Glomerular endothelial cell (primary cell): ENCODE measurements around the gene PSAPL1. TPM values are rescaled to one million over a fixed set of nuclear protein-coding genes. Genes with fewer than 3 reads are reported as not detected.

Source experiments
- DNase-seq: peaks from one replicate; pipeline ENCODE4 v3.0.0-alpha.2; 2011; ENCODE audit warnings: low read depth, low spot score; ENCODE audit errors: extremely low read depth
- total RNA-seq: library from RNA; depleted of rRNA; stranded (reverse); fragments of >200 nt; gene quantifications from 2 replicates; pipeline ENCODE4 v1.2.3, GENCODE V29; 2015

PSAPL1 gene
- total RNA-seq, 1 donor from 2014 or later: not detected

GRCh38 chr4:7421356-7422150, 13.2 kb downstream of the PSAPL1 start:
- no peak for DNase-seq

GRCh38 chr4:7420661-7421040, 14.1 kb downstream of the PSAPL1 start:
- DNase-seq: no peak

GRCh38 chr4:7419961-7420660, 14.6 kb downstream of the PSAPL1 start:
- DNase-seq: no peak

- no peak for DNase-seq
Observed at GRCh38 chr4:7418131-7418943, 16.4 kb downstream of the PSAPL1 start.

GRCh38 chr4:7417639-7418038, 17.1 kb downstream of the PSAPL1 start:
- no peak for DNase-seq

- no peak for DNase-seq
Observed at GRCh38 chr4:7416745-7417432, 17.8 kb downstream of the PSAPL1 start.

- no peak for DNase-seq
Observed at GRCh38 chr4:7415927-7416686, 18.6 kb downstream of the PSAPL1 start.

GRCh38 chr4:7414736-7415510, 19.8 kb downstream of the PSAPL1 start:
- DNase-seq: no peak

- DNase-seq: no peak
Observed at GRCh38 chr4:7414046-7414445, 20.7 kb downstream of the PSAPL1 start.

GRCh38 chr4:7412554-7412912, 22.2 kb downstream of the PSAPL1 start:
- no peak for DNase-seq

GRCh38 chr4:7411896-7412553, 22.7 kb downstream of the PSAPL1 start:
- DNase-seq: no peak

GRCh38 chr4:7411491-7411890, 23.2 kb downstream of the PSAPL1 start:
- no peak for DNase-seq

GRCh38 chr4:7410446-7410845, 24.3 kb downstream of the PSAPL1 start:
- DNase-seq: no peak

- DNase-seq: no peak
Observed at GRCh38 chr4:7408166-7408565, 26.6 kb downstream of the PSAPL1 start.

GRCh38 chr4:7403001-7403400, 31.7 kb downstream of the PSAPL1 start:
- no peak for DNase-seq

- DNase-seq: no peak
Observed at GRCh38 chr4:7402526-7402925, 32.2 kb downstream of the PSAPL1 start.

- no peak for DNase-seq
Observed at GRCh38 chr4:7400671-7401298, 33.9 kb downstream of the PSAPL1 start.

- no peak for DNase-seq
Observed at GRCh38 chr4:7399440-7400234, 35.1 kb downstream of the PSAPL1 start.
